GM19372 (cell line): ENCODE data around the gene APOC4.
"Not testable (repeated sequence)": the region's sequence is repeated elsewhere in the genome, so short reads cannot be mapped to it uniquely, and the experiment has no call there.

Experiments used
- ATAC-seq: cut with Tn5 transposase; IDR thresholded peaks from one replicate; pipeline ENCODE4 v1.9.1; 2021; ENCODE audit warnings: mild to moderate bottlenecking, low read depth, moderate library complexity; ENCODE audit not compliant: unreplicated experiment

APOC4 gene

DNA sequence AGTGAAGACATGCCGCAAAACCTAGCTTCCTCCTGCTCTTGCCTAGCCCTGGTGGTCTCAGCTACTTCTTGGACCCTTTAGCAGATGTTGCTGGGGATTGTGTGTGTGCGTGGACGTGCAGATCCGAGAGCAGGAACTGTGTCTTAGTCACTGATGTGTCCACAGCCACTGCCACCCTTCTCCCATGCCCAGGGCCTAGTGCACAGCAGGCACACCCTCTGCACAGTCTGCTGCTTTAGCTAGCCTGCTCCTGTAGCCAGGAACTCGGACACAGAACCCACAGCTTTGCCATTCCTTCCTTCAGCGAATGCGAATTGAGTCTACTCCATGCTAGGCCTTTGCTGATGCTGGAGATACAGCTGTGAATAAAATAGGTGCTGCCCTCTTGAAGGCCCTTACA is 15.5 kb downstream of the APOC4 start:
- no peak for ATAC-seq

DNA sequence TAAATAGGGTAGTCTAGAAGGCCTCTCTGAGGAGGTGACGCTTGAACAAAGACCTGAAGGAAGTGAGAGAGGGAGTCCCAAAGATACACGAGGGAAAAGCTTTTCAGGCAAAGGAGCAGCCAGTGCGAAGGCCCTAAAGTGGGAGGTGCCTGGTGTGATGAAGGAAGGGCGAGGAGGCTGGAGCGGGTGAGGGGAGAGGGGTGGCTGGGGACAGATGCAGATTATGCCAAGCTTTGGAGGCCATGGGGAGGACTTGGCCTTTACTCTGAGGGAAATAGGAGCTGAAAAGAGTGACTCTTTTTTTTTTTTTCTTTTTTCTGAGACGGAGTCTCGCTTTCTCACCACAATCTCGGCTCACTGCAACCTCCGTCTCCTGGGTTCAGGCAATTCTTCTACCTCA is 16.1 kb downstream of the APOC4 start:
- no peak for ATAC-seq

DNA sequence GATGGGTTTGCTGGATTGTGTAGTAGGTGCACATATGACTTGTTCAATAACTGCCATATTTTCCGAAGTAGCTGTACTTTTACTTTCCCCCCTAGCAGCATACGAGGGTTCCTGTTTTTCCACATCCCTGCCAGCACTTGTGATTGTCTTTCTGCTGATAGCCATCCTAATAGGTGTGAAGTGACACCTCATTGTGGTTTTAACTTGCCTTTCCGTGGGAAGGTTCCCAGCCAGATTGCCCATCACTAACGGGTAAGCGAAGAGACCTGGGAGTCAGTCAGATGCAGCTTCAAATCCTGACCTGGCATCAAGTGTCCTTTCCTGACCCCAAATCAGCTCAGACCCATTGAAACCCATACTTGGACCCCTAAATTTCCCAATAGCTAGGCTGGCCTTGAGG is 17.7 kb downstream of the APOC4 start:
- no peak for ATAC-seq

DNA sequence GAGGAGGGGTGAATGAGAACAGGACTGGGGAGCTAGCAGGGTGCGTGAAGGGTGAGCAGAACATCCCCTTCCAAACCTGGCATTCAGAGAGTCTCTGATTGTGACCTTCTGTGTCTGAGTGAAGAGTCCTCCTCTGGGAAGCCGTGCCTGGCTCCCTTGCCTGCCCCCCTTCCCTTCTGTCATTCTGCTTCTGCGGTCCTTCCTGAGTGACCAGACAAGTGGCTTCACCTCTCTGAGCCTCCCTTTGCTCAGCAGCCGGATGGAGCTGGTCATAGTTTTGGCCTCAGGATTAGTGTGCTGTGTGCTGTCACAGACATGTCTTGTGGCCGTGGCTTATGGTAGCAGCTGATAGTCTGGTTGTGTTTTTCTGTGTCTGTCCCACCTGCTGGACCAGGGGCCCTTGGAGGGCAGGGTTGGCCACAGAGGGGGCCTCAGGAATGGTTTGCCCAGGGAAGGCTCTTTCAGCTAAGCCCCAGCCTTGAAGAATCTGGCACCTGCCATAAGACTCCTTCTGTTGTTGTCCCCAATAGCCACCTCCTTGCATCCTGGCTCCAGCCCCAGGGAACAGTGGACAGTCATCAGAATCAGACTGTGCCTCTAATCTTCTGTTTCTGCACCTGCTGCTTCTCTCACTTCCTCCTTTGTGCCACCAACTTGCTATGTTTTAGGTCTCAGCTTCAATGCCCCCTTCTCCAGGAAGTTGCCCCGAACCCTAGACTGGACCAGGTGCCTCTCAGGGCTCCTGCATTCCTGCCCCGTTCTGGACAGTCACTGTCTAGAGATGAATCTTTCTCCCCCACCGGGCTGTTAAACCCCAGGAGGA is 19.1 kb downstream of the APOC4 start:
- ATAC-seq, result no peak

DNA sequence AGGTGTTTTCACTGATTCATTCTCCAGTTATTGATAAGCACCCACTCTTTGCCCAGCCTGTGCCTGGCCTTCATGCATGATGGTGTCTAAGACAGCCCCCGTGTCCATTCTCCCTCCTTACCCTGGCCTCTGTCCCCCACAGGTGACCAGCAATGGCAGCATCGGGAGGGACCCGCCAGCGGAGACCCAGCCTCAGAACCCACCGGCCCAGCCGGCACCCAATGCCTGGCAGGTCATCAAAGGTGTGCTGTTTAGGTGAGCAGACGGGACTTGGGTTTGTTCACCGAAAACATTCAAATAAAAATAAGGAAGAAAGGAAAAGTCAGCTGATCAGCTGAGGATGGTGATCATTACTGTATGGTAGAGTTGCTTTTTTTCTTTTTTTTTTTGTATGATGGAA is 19.8 kb downstream of the APOC4 start:
- no peak for ATAC-seq

DNA sequence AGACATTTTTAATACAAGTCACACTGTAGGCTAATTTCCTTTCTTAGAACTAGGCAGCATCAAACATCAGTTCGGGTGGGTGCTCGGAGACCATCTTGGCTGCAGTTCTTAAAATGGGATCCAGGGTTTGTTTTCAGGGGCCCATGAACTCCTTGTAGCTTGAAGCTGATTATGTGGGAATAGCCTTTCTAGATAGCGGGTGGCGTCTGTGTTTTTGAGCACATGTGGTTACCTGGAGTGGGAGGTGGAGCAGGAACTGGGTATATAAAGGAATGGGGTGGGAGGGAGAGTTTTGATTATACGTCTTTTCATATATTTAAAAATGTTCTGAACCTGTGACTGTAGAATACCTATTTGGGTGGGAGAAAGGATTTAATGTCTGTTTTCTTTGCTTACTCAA is 26.1 kb downstream of the APOC4 start:
- ATAC-seq, result no peak

DNA sequence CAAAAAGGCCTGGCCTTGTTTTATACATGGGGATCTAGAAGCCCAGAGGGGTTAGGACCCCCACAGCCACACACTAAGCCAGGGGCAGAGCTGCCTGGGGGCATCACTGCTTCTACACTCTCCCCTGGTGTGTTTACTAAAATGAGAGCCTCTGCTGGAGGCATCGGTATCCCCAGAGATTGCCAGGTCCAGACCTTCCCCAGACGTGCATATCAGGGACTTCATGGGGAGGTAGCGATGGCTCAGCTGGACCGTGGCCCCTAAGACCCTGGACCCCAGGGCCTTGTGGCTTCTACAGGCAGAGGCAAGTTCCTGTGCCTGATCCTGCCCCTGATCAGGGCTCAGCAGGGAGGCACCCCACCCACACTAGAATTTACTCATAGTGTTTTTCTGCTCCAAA is 26.6 kb downstream of the APOC4 start:
- no peak for ATAC-seq

DNA sequence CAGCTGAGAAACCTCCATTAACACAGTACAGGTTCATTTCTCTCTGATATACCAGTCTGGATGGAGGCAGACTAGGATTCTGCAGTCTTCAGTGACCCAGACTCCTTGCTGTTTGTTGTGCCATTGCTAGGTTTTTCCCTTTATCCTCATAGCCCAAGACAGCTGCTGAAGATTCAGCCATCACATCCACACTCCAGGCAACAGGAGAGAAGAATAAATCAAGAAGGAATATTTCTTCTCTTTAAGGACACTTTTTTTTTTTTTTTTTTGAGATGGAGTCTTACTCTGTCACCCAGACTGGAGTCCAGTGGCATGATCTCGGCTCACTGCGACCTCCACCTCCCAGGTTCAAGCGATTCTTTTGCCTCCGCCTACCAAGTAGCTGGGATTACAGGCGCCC is 27.4 kb downstream of the APOC4 start:
- ATAC-seq, result no peak

DNA sequence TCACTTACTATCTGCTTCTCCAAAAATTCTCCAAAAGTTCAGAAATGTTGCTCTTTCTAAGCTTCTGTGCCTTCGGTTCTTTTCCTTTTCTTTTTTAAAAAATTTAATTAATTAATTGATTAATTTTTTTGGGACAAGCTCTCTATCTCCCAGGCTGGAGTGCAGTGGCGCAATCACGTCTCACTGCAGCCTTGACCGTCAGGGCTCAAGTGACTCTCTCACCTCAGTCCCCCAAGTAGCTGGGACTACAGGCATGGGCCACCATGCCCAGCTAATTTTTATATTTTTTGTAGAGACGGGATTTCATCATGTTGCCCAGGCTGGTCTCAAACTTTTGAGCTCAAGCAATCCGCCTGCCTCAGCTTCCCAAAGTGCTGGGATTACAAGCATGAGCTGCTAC is 29.4 kb downstream of the APOC4 start:
- not testable (repeated sequence) for ATAC-seq

DNA sequence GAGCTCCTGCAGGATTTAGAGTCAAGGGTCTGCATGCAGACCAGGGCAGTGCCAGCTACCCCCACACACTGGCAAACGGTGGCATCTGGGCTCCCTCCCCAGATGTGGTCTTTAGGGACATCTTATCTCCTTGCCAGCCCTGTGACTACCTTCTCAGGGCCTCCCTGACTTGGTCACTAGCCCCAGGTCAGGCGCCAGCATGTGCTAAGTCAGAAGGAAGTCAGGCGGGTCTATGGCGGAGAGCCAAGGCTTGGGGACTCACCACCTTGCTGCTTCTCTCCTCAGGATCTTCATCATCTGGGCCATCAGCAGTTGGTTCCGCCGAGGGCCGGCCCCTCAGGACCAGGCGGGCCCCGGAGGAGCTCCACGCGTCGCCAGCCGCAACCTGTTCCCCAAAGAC is 30.8 kb downstream of the APOC4 start:
- no peak for ATAC-seq

DNA sequence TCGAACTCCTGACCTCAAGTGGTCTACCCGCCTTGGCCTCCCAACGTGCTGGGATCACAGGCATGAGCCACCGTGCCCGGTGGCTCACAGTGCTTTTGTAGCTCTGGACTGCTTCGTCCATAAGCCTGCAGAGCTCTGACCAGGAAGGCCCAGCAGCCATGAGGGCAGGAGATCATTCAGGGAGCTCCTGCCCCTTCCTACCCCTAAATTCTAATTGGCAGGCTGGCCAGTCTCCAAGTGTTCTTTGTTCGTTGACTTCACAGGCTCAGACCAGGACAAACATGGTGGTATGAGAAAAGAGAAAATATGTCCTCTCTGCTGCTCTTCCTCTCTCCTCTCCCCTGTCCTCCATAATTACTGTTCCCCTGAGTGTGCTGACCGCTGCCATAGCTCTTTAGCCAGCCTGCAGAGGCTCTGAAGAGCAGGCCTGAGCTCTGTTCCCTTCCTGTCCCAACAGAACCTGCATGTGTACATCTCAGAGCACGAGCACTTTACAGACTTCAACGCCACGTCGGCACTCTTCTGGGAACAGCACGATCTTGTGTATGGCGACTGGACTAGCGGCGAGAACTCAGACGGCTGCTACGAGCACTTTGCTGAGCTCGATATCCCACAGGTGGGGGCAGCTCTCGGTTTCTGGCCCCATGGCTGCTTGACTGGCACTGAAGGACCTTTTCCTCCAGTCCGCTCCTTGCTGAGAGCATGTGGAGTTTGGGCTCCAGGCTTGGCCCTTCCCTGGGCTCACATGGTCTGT is 32.1 kb downstream of the APOC4 start:
- no peak for ATAC-seq

DNA sequence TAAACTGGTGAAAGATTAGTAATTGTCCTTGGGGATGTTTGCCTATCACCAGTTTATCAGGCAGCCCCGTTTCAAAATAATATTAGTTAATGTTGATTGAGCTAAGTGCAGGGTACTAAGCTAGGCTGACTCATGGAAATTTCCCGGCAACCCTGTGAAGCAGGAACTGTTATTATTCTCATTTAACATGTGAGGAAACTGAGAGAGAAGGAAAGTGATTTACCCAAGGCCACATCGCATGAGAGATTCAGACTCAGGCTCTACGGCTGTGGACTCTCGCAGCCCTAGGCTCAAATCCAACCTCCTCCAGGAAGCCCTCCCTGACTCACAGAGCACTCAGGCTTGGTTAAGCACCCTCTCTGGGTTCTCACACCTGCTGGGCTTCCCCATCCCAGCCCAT is 32.8 kb downstream of the APOC4 start:
- no peak for ATAC-seq

DNA sequence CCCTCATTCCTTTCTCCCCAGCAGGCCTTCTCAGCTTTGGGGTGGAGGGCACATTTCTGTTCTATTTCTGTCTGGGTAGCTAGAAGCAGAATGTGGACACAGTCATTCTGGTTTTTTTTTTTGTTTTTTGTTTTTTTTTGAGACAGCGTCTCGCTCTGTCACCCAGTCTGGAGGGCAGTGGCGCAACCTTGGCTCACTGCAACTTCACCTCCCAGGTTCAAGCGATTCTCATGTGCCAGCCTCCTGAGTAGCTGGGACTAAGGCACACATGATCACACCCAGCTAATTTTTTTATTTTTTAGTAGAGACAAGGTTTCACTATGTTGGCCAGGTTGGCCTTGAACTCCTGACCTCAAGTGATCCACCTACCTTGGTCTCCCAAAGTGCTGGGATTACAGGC is 33.4 kb downstream of the APOC4 start:
- no peak for ATAC-seq

DNA sequence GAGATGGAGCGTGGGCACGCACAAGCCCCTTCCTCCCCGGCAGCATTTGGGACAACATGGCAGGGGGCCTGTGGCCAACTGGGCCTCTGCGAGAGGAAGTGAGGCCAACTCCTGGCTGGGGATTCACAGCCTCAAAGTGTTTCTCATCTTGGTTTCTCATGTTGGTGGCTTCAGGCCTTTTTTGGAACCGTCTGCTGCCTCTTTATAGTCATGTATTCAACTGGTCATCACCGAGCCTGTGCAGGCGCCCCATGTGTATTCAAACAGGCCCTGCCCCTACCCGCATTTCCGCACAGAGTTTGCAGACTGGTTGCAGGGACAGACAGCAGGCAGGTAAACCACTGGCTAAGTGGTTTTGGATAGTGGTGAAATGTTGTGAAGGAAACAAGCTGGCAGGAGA is 42.0 kb downstream of the APOC4 start:
- no peak for ATAC-seq

DNA sequence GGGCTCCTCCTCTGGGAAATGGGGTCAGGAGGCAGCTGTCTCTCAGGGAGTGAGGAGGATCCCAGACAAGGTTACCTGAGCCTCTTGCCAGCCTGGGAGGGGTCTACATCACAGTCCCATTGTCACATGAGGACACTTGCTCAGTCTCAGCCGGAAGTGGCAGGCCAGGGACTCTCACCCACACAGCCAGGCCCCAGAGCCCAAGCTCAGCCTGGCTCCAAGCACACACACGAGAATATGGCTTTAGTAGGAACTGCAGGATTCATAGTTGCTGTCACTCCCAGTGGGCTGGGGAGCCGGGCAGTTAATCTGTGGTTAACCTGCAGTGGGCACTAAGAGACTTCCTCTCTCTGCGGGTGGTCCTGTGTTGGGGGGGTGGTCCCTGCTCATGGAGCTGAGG is 43.4 kb downstream of the APOC4 start:
- ATAC-seq, result no peak

DNA sequence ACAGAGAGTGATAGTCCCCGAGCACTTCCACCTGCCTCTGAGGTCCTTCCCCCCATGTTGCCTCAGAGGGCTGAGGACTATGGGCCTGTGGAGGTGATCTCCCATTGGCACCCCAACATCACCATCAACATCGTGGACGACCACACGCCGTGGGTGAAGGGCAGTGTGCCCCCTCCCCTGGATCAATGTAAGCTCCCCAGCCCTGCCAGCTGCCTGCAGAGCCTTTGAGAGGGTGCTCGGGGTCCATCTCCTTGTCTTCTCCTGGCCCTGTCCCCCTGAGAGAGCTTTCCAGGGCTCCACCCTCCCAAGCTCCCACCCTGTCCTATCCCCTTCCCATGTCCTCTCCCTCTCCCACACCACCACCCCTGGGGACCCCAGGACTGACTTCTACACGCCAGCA is 44.4 kb downstream of the APOC4 start:
- ATAC-seq, result no peak

DNA sequence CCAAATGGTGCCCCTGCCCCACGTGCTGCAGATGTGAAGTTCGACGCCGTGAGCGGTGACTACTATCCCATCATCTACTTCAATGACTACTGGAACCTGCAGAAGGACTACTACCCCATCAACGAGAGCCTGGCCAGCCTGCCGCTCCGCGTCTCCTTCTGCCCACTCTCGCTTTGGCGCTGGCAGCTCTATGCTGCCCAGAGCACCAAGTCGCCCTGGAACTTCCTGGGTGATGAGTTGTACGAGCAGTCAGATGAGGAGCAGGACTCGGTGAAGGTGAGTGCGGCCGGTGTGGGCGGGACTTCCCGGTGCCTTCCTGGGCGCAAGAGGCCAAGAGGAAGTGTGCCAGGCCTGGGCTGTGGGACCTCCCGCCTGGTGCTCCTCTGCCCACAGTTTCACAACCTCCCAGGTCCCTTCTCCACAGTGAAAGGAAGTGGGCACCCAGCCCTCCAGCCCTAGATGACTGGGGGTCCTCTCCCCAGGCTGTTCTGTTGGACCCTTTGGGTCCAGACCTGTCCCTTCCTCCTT is 45.2 kb downstream of the APOC4 start:
- no peak for ATAC-seq

DNA sequence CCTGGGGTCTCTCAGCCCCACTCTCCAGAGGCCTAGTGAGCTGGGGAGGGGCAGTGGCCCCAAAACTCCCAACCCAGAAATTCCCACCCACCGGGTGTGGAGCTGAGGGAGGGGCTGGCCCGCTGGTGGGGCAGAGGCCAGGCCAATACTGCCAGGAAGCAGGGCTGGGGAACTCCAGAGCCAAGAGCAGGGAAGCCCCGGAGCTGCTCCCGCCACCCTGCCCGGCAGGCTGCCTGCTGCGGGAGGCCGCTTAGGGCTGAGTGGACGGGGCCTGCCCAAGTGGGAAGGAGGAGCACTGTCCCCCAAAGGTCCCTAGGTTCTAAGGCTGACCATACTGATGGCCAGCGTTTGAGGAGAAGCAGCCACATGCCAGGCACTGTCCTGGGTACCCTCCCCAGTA is 46.2 kb downstream of the APOC4 start:
- ATAC-seq, result no peak

DNA sequence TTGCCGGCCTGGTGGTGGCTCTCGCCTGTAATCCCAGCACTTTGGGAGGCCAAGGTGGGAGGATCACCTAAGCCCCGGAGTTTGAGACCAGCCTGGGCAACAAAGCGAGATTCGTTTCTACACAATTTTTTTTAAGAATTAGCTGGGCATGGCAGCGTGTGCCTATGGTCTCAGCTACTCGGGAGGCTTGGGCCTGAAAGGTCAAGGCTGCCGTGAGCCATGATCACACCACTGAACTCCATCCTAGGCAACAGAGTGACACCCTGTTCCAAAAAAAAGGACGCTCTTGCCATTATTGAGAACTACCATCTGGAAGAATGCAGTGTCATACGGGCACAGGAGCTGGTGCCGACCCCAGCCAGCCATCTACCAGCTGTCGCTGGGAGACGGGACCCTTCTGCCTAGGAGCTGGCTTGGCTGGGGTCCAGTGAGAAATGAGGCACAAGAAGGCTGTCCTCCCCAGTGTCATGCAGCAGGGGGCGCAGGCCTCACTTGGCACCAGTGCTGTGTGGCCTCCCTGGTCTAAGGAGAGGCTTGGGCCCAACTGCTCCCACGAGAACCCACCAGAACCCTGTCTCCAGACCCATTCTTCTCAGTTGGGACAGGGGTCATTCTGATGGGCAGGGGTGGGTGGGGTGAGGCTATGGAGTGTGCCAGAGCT is 47.0 kb downstream of the APOC4 start:
- ATAC-seq, result no peak

DNA sequence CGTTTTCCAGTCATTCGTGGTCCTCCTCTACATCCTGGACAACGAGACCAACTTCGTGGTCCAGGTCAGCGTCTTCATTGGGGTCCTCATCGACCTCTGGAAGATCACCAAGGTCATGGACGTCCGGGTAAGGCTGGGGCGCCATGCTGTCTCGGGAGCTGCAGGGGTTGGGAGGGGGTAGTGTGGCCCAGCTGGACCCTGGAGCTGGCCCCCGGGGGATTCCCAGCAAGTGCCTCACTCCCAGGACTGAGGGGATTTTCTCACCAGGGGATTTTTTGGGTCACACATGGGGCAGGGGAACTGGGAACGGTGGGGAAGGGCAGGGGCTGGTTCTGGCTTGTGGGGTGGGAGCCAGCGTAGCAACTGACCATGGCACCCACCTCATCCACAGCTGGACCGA is 48.4 kb downstream of the APOC4 start:
- no peak for ATAC-seq

DNA sequence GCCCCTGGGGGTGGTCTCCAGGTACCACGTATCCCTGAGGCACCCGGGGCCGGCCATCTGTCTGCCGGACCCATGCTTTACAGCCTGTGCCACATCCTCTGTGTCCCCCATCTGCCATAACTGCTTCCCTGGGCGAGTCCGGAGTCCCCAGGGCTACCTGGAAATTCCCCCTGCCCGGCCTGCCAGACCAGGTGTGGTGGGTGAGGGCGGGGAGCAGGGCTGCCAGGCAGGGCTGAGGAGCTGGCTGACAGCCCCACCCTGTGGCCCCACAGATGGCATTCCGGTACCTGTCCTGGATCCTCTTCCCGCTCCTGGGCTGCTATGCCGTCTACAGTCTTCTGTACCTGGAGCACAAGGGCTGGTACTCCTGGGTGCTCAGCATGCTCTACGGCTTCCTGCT is 48.9 kb downstream of the APOC4 start:
- no peak for ATAC-seq
